Measurements from ENCODE around the gene CLNK.

CLNK gene

DNA sequence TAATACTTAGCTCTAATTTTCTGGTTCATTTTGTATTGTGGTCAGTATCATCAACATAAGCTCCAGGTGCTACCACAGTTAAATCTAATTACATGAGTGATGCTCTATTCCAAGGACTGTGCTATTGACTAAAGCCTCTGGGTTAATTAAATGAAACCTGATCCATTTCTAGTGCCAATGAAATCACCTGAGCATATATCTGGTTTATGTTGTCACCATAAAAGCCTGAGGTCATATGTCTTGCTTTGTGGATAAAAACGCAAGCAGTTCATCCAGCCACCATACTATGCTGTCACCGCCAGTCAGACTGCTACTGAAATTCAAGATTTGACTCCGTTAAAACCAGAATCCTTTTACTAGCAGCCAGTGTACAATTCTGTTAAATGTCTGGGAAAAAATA lies 163.1 kb downstream of the CLNK start:
- Histone ChIP-seq H3K4me1 (ENCODE audit: insufficient read depth, low read length, severe bottlenecking) (no peaks in the 10 kb centered on the region), H3K36me3 (ENCODE audit: insufficient read depth, low read length) (no peaks in the 10 kb centered on the region), H4K20me1 (ENCODE audit: insufficient read depth, low read length) (no peaks in the 10 kb centered on the region), H3K27ac (ENCODE audit: low read depth, low read length, poor library complexity, severe bottlenecking) (no peak overlapping the region), H3K4me2 (ENCODE audit: low read length) (no peak overlapping the region), H3K27me3 (ENCODE audit: insufficient read depth, low read length) (no peaks in the 10 kb centered on the region), H3K9me3 (ENCODE audit: low read length) (no peaks in the 10 kb centered on the region), H3F3A (ENCODE audit: insufficient read depth, low read length) (no peaks in the 10 kb centered on the region), H3K9ac (ENCODE audit: low read length) (no peak overlapping the region), H3K4me3 (ENCODE audit: low read depth, low read length, poor library complexity, severe bottlenecking) (no peak overlapping the region), H3K9me2 (ENCODE audit: low read depth, low read length) (no peaks in the 10 kb centered on the region), H3K79me2 (ENCODE audit: insufficient read depth, low read length) (no peaks in the 10 kb centered on the region), H2AFZ (ENCODE audit: low read length) (no peak overlapping the region)
- TF ChIP-seq EZH2 (IDR thresholded peaks at IDR 0.05; ENCODE audit: borderline replicate concordance, low read length), result no peak
- TF ChIP-seq, protein P1, sequence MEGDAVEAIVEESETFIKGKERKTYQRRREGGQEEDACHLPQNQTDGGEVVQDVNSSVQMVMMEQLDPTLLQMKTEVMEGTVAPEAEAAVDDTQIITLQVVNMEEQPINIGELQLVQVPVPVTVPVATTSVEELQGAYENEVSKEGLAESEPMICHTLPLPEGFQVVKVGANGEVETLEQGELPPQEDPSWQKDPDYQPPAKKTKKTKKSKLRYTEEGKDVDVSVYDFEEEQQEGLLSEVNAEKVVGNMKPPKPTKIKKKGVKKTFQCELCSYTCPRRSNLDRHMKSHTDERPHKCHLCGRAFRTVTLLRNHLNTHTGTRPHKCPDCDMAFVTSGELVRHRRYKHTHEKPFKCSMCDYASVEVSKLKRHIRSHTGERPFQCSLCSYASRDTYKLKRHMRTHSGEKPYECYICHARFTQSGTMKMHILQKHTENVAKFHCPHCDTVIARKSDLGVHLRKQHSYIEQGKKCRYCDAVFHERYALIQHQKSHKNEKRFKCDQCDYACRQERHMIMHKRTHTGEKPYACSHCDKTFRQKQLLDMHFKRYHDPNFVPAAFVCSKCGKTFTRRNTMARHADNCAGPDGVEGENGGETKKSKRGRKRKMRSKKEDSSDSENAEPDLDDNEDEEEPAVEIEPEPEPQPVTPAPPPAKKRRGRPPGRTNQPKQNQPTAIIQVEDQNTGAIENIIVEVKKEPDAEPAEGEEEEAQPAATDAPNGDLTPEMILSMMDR (IDR thresholded peaks at IDR 0.05; ENCODE audit: low read length), result no peak

DNA sequence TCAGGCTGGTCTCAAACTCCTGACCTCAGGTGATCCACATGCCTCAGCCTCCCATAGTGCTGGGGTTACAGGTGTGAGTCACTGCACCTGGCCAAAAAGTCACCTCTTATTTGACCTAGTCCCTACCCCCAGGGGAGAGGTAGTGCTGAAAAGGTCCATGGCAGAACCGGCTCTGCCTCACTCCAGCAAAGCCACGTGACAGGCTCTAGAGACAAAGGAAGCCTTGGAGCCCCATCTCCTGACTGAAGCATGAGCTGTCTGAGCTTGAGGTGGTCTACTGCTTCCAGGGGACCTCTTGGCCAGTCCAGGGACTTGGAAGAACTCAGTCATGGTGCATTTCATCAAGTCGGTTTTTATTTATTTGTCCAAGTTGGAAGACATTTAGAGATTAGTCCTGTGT lies 174.8 kb downstream of the CLNK start:
- H4K20me1 ChIP-seq (ENCODE audit: insufficient read depth, low read length), result no peaks in the 10 kb centered on the region
- no peaks in the 10 kb centered on the region for H3K79me2 ChIP-seq (ENCODE audit: insufficient read depth, low read length)
- no peaks in the 10 kb centered on the region for H3F3A ChIP-seq (ENCODE audit: insufficient read depth, low read length)
- no peak overlapping the region for H3K4me2 ChIP-seq (ENCODE audit: low read length)
- H3K36me3 ChIP-seq (ENCODE audit: insufficient read depth, low read length), result no peaks in the 10 kb centered on the region
- no peak overlapping the region for H2AFZ ChIP-seq (ENCODE audit: low read length)
- H3K4me3 ChIP-seq (ENCODE audit: low read depth, low read length, poor library complexity, severe bottlenecking), result no peak overlapping the region
- H3K27me3 ChIP-seq (ENCODE audit: insufficient read depth, low read length), result no peaks in the 10 kb centered on the region
- H3K9me2 ChIP-seq (ENCODE audit: low read depth, low read length), result no peaks in the 10 kb centered on the region
- H3K9me3 ChIP-seq (ENCODE audit: low read length), result no peaks in the 10 kb centered on the region
- no peak for TF ChIP-seq EZH2 (IDR thresholded peaks at IDR 0.05; ENCODE audit: borderline replicate concordance, low read length)
- TF ChIP-seq, protein P1 (IDR thresholded peaks at IDR 0.05; ENCODE audit: low read length), result no peak
- no peak overlapping the region for H3K9ac ChIP-seq (ENCODE audit: low read length)
- no peak overlapping the region for H3K27ac ChIP-seq (ENCODE audit: low read depth, low read length, poor library complexity, severe bottlenecking)
- H3K4me1 ChIP-seq (ENCODE audit: insufficient read depth, low read length, severe bottlenecking), result no peaks in the 10 kb centered on the region

DNA sequence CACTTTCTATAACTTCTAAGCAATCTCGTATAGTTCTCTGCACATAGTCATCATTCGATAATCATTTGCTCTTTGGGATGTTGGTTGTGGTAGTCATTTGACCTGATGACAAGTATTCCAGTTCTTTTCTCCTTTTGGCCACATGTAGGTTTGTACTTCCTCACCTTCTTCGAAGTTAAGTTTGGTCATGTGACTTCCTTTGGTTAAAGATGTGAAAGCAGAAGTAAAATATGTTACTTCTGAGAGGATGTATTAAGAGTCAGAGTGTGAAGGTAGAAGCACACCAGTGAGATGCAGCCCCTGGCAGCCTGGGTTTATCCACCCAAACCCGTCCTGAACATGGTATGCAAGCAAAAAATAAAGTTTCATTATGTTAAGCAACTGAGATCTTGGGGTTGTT lies 178.5 kb downstream of the CLNK start:
- Histone ChIP-seq H3K27me3 (ENCODE audit: insufficient read depth, low read length) (no peaks in the 10 kb centered on the region), H4K20me1 (ENCODE audit: insufficient read depth, low read length) (no peaks in the 10 kb centered on the region), H3F3A (ENCODE audit: insufficient read depth, low read length) (no peaks in the 10 kb centered on the region), H3K9me3 (ENCODE audit: low read length) (no peaks in the 10 kb centered on the region), H2AFZ (ENCODE audit: low read length) (no peak overlapping the region), H3K4me1 (ENCODE audit: insufficient read depth, low read length, severe bottlenecking) (no peaks in the 10 kb centered on the region), H3K27ac (ENCODE audit: low read depth, low read length, poor library complexity, severe bottlenecking) (no peak overlapping the region), H3K4me2 (ENCODE audit: low read length) (no peak overlapping the region), H3K36me3 (ENCODE audit: insufficient read depth, low read length) (no peaks in the 10 kb centered on the region), H3K9me2 (ENCODE audit: low read depth, low read length) (no peaks in the 10 kb centered on the region), H3K9ac (ENCODE audit: low read length) (no peak overlapping the region), H3K79me2 (ENCODE audit: insufficient read depth, low read length) (no peaks in the 10 kb centered on the region), H3K4me3 (ENCODE audit: low read depth, low read length, poor library complexity, severe bottlenecking) (no peak overlapping the region)
- no peak for TF ChIP-seq EZH2 (IDR thresholded peaks at IDR 0.05; ENCODE audit: borderline replicate concordance, low read length)
- TF ChIP-seq, protein P1 (IDR thresholded peaks at IDR 0.05; ENCODE audit: low read length), result no peak

Measured in OCI-LY1 (cell line).